ENCODE data around the gene RASGRF1.

DNA sequence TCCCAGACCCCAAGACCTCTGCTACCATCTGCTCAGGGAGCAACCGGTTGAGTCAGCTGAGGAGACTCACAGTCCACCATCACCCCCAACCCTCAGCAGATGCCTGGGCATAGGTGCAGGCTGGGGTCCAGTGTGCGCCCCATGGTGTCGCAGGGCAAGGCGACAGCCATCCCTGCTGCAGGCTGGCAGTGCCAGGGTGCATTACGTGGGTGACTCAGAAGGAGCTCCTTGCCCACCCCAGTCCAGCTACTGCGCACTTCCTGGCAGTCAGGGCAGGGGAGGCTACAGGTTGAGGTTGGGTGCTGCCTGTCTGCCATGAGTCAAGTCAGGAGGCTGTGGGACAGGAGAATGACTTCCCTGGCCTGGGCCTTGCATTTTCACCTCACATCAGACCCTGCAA, 33.5 kb downstream of the RASGRF1 start:
- TF ChIP-seq, protein P1, sequence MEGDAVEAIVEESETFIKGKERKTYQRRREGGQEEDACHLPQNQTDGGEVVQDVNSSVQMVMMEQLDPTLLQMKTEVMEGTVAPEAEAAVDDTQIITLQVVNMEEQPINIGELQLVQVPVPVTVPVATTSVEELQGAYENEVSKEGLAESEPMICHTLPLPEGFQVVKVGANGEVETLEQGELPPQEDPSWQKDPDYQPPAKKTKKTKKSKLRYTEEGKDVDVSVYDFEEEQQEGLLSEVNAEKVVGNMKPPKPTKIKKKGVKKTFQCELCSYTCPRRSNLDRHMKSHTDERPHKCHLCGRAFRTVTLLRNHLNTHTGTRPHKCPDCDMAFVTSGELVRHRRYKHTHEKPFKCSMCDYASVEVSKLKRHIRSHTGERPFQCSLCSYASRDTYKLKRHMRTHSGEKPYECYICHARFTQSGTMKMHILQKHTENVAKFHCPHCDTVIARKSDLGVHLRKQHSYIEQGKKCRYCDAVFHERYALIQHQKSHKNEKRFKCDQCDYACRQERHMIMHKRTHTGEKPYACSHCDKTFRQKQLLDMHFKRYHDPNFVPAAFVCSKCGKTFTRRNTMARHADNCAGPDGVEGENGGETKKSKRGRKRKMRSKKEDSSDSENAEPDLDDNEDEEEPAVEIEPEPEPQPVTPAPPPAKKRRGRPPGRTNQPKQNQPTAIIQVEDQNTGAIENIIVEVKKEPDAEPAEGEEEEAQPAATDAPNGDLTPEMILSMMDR (IDR thresholded peaks at IDR 0.05; ENCODE audit: low read depth, low read length) = no peak
- no peak for TF ChIP-seq EZH2phosphoT487 (IDR thresholded peaks at IDR 0.05; ENCODE audit: low read depth)

All from OCI-LY3 (cell line).